NCI-H187 treated with DMSO at 0.1 percent for 48 hours (cell line): Measurements from ENCODE around the gene EIF3K.
"Not testable (repeated sequence)": the region's sequence is repeated elsewhere in the genome, so short reads cannot be mapped to it uniquely, and the experiment has no call there.

Source experiments
- DNase-seq: peaks from one replicate; lab custom pipeline; 2025; lab: John Stamatoyannopoulos, UW

The EIF3K gene

GRCh38 chr19:38618590-38619360 lies at the start of gene EIF3K:
TSS of gene EIF3K (plus strand) at chr19:38619188. CDS start at chr19:38619269, 81 bp downstream.
- peak; percentile 92 for DNase-seq

- DNase-seq, result no peak
Measured at GRCh38 chr19:38569368-38569983, 49.5 kb upstream of the EIF3K start.

GRCh38 chr19:38571682-38572081 lies 47.3 kb upstream of the EIF3K start:
- no peak for DNase-seq

GRCh38 chr19:38577826-38578225 lies 41.2 kb upstream of the EIF3K start:
- no peak for DNase-seq

- DNase-seq, result not testable (repeated sequence)
Measured at GRCh38 chr19:38579304-38579703, 39.7 kb upstream of the EIF3K start.

- no peak for DNase-seq
Measured at GRCh38 chr19:38580080-38580479, 38.9 kb upstream of the EIF3K start.

- no peak for DNase-seq
Measured at GRCh38 chr19:38583219-38583984, 35.6 kb upstream of the EIF3K start.

- no peak for DNase-seq
Measured at GRCh38 chr19:38583985-38584305, 35.0 kb upstream of the EIF3K start.

GRCh38 chr19:38587562-38587961 lies 31.4 kb upstream of the EIF3K start:
- DNase-seq, result no peak

- DNase-seq, result no peak
Measured at GRCh38 chr19:38588041-38588440, 30.9 kb upstream of the EIF3K start.

- no peak for DNase-seq
Measured at GRCh38 chr19:38592940-38593339, 26.0 kb upstream of the EIF3K start.

GRCh38 chr19:38596057-38596981 lies 22.7 kb upstream of the EIF3K start:
- peak; percentile 6 for DNase-seq

- no peak for DNase-seq
Measured at GRCh38 chr19:38597075-38597474, 21.9 kb upstream of the EIF3K start.

- no peak for DNase-seq
Measured at GRCh38 chr19:38599722-38600121, 19.3 kb upstream of the EIF3K start.

GRCh38 chr19:38602856-38603255 lies 16.1 kb upstream of the EIF3K start:
- not testable (repeated sequence) for DNase-seq

GRCh38 chr19:38606131-38606530 lies 12.9 kb upstream of the EIF3K start:
- DNase-seq, result no peak

- DNase-seq, result no peak
Measured at GRCh38 chr19:38614289-38614688, 4.7 kb upstream of the EIF3K start.

- DNase-seq, result no peak
Measured at GRCh38 chr19:38615007-38615581, 3.9 kb upstream of the EIF3K start.

- no peak for DNase-seq
Measured at GRCh38 chr19:38616265-38616664, 2.7 kb upstream of the EIF3K start.

- DNase-seq, result no peak
Measured at GRCh38 chr19:38617283-38617763, 1.7 kb upstream of the EIF3K start.
